Stimulated activated CD4-positive, alpha-beta T cell treated with anti-CD3 and anti-CD28 coated beads, TNF-alpha, amount 100 ng/mL, for 24 hours (primary cell): ENCODE measurements around the gene IL18.
A peak's percentile ranks its signal among the peaks of the same experiment; 100 is the strongest.
"Not testable (repeated sequence)": the region's sequence is repeated elsewhere in the genome, so short reads cannot be mapped to it uniquely, and the experiment has no call there.

Experiments used
- DNase-seq, 3 experiments: peaks; one replicate each; pipeline ENCODE4 v3.0.0-alpha.2; 2020; ENCODE audit warnings: low read depth in 3 of 3

IL18 gene

GRCh38 chr11:112163875-112164685, at the start of gene IL18:
Gene IL18, minus strand, starts transcription at chr11:112164094. Its CDS starts 9,041 bp downstream, at chr11:112155053.
- no peak for DNase-seq

GRCh38 chr11:112212710-112213109, 48.8 kb upstream of the IL18 start:
- no peak for DNase-seq

- no peak for DNase-seq
Measured at GRCh38 chr11:112212290-112212689, 48.4 kb upstream of the IL18 start.

- DNase-seq = no peak
Measured at GRCh38 chr11:112211536-112211935, 47.6 kb upstream of the IL18 start.

GRCh38 chr11:112210890-112211289, 47.0 kb upstream of the IL18 start:
- no peak for DNase-seq

GRCh38 chr11:112206071-112206470, 42.2 kb upstream of the IL18 start:
- no peak for DNase-seq

- DNase-seq = no peak
Measured at GRCh38 chr11:112200252-112200651, 36.4 kb upstream of the IL18 start.

- not testable (repeated sequence) for DNase-seq
Measured at GRCh38 chr11:112199101-112199500, 35.2 kb upstream of the IL18 start.

- no peak for DNase-seq
Measured at GRCh38 chr11:112196519-112197087, 32.7 kb upstream of the IL18 start.

GRCh38 chr11:112195951-112196351, 32.1 kb upstream of the IL18 start:
- DNase-seq = no peak

- DNase-seq = not testable (repeated sequence)
Measured at GRCh38 chr11:112195113-112195512, 31.2 kb upstream of the IL18 start.

GRCh38 chr11:112186304-112186703, 22.4 kb upstream of the IL18 start:
- no peak for DNase-seq

- DNase-seq = no peak
Measured at GRCh38 chr11:112185883-112186282, 22.0 kb upstream of the IL18 start.

- DNase-seq = no peak
Measured at GRCh38 chr11:112182867-112183266, 19.0 kb upstream of the IL18 start.

- no peak for DNase-seq
Measured at GRCh38 chr11:112179601-112180000, 15.7 kb upstream of the IL18 start.

GRCh38 chr11:112178936-112179335, 15.0 kb upstream of the IL18 start:
- DNase-seq = no peak

- DNase-seq = no peak
Measured at GRCh38 chr11:112178428-112178827, 14.5 kb upstream of the IL18 start.

GRCh38 chr11:112177589-112177988, 13.7 kb upstream of the IL18 start:
- no peak for DNase-seq

GRCh38 chr11:112176077-112176476, 12.2 kb upstream of the IL18 start:
- no peak for DNase-seq

- DNase-seq = no peak
Measured at GRCh38 chr11:112175599-112175952, 11.7 kb upstream of the IL18 start.

- DNase-seq = peak in 2 of 3 experiments; percentile 5 to 42
Measured at GRCh38 chr11:112174789-112175598, 11.1 kb upstream of the IL18 start, which contains the start of gene BCO2. Gene BCO2, plus strand, starts transcription at chr11:112175512. Its CDS starts 90 bp downstream, at chr11:112175602.

GRCh38 chr11:112173152-112173551, 9.3 kb upstream of the IL18 start:
- DNase-seq = no peak
